HG02678 (cell line): ENCODE data around the gene BTD.

Experiments used
- ATAC-seq: cut with Tn5 transposase; IDR thresholded peaks from one replicate; pipeline ENCODE4 v1.9.1; 2021; ENCODE audit warnings: mild to moderate bottlenecking, moderate library complexity; ENCODE audit not compliant: unreplicated experiment

Gene BTD

GRCh38 chr3:15660055-15660935 lies 58.8 kb downstream of the BTD start:
- no peak for ATAC-seq

DNA sequence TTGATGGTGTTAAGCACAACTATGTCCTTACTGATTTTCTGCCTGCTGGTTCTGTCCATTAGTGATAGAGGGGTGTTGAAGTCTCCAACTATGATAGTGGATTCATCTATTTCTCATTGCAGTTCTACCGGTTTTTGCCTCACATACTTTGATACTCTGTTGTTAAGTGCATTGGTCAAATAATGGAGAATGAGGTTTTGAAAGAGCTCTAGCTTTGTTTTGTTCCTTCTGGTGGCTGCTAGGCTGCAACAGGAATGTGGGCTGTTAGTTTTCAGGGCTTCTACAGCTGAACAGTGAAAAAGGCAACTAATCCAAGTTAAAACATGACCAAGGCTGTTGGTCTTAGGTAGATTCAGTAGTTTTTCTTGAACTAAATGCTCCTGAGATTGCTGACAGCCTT lies 62.6 kb downstream of the BTD start:
- no peak for ATAC-seq

DNA sequence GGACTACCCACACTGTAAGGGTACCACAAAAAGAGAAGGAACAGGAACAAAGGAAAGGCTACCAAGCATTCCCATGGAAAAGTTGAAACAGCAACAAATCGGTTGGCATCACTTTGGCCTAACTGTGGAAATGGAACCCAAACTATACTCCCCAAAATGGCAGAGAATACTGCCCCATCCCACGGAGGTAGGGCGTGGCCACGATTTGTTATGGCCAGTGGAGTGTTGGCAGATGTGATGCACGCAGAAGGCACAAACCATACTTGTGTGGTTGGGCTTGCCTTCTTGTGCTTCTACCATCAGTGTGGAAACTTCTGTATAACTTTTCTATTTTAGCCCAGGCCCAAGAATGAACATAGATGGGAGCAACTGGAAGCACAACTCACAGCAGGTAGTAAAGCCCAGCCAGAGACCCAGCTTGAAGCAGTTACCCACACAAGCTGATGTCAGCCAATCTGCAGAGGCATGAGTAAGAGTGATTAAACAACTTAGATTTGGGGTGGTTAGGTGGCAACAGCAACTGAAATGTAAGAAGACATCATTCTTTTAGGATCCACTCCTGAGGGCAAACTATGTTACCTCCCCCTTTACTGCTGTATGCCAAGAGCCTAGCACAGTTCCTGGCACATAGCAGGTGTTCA lies 64.1 kb downstream of the BTD start:
- no peak for ATAC-seq

- no peak for ATAC-seq
Observed at GRCh38 chr3:15666277-15666676, 64.7 kb downstream of the BTD start.

DNA sequence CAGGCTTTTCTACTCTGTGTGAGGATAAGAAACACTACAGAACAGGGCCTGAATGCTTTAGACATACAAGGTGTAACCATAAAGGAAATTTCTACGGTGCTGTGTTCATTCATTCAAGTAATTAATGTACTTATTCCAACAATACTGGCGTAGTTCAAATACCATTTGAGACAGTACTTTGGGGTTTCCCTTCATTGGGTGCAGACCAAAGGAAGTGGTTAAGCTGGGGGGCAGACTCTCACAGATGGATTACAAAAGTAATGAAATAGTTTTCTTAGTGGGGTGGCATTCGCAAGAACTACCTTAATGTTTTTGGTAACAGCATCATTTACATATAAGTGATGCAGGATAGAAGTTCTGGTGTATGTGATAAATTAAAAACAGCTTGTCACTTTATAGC lies 65.9 kb downstream of the BTD start:
- peak; percentile 56 for ATAC-seq

DNA sequence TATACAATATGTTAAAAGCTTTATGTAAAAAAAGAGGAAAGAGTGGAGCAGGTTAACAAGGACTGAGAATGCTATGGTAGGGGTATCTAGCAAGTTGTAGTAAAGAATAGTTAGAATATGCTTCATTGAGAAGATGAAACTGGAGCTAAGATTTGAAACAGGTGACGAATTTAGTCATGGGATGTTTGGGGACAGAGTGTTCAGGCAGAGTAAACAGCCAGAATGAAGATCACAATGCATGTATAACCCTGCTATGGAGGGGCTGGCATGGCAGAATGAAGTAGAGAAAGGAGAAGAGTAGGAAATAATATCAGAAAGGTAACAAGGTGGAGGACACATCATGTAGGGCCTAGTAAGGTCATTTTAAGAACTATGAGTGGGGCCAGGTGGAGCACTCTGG lies 72.0 kb downstream of the BTD start:
- no peak for ATAC-seq

GRCh38 chr3:15676259-15676658 lies 74.7 kb downstream of the BTD start:
- ATAC-seq: no peak

- ATAC-seq: no peak
Observed at GRCh38 chr3:15679306-15679705, 77.8 kb downstream of the BTD start.

- ATAC-seq: no peak
Observed at GRCh38 chr3:15681668-15682067, 80.1 kb downstream of the BTD start.

DNA sequence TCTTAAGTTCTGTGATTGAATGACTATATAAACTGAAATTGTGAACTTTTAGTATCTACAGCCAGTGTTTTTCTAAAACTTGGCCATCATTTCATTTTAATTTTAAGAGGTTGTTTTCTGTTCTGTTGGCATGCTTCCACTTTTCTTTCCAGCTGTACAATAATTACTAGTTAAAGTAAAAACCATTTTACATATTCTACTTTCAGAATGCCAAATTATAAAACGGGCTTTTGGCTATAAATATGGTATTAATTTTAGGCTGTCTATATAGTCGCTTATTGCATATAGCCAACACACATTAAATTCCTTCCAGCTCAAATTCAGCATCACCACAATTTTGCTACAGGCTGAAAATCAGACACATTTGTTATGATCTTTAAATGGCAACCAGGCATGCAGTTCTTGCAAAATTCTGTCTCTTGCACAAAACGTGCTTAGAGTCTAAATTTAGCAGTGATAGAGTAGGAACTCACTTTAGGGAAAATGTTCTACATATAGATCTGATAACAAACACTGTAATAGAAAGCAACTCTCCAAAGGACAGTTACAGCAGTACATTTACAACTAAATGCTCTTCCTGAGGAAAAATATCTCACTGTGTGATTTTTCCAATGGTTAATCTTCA lies 81.1 kb downstream of the BTD start:
- no peak for ATAC-seq

GRCh38 chr3:15683253-15683652 lies 81.7 kb downstream of the BTD start:
- ATAC-seq: no peak

DNA sequence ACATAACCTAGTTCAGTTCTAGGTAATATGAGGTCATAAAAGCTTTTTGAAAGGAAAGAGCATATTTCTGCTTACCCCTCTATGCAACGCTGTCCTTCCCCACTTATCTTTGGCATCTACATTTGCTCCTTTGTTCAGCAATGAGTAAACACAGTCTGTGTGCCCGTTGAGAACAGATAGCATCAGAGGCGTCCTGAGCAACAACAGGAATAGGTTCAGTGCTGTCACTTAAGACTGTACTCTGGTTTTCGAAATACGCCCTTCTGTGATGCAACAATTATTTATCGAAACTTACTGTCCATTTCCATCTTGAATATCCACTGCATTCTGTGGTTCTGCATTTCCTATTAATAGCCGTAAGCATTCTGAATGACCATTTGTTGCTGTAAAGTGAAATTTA lies 84.4 kb downstream of the BTD start:
- ATAC-seq: no peak

DNA sequence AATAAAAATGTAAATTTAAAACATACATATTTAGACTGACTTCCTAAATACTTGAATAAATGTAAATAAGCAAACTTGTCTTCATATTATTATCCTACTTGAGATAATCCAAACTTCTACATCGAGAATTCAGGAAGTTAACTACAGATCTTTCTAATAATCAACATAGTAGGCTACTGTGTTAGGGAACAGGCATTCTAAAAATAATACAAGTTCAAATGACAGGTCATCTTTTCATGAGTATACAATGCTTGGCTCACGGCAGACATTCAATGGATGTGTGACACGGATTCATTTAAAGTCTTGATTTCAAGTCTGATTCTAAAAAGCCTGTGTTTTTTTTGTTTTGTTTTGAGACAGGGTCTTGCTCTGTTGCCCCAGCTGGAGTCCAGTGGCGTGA lies 88.7 kb downstream of the BTD start:
- ATAC-seq: no peak

DNA sequence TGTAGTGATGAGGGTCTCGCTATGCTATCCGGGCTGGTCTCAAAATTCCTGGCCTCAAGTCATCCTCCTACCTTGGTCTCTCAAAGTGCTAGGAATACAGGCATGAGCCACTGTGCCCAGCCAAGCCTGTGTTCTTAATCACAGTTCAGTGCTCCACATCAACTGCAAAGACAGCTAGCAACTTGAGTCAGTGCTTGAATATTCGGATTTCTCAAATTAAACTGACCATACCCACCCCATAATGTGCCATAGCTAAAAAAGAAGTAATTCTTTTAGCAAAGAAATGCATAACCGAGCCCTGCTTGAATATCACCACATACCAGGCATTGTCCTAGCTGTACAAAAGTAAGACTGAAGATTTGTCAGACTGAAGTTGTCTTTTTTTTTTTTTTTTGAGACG lies 89.2 kb downstream of the BTD start:
- no peak for ATAC-seq

- no peak for ATAC-seq
Observed at GRCh38 chr3:15693355-15693754, 91.8 kb downstream of the BTD start.

GRCh38 chr3:15694628-15695027 lies 93.1 kb downstream of the BTD start:
- ATAC-seq: no peak
